ENCODE results near the gene HGD.
"Not testable (repeated sequence)": the region's sequence is repeated elsewhere in the genome, so short reads cannot be mapped to it uniquely, and the experiment has no call there.

Gene HGD

DNA sequence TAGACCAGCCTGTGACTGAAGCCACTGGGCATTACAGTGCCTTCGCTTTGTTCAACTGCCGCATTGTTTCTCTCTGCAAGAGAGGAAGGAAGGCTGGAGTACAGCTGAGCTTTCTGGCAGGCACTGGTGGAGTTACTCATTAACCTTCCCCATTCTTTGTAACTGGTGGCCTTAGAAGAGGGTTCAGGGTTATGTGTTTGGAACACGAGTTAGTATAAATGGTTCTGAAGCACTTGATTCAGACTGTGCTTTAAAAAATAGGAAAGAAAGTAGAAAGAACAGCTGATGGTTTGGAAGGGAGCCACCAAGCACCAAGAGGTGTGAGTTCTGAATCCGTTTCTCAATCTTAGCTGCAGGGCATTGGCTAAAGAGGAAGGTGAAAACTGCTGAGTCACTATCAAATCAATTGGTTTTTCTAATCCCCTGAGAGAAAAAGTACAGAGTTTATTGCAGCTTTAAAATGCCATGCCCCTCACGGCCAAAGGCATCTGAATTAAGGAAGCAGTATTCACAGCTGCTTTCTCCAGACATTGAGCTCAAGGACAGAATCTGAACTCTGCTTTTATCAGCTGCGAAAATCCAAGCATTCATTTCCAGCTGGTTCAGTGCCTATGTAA, 3.6 kb downstream of the HGD start:
- no peak for DNase-seq

DNA sequence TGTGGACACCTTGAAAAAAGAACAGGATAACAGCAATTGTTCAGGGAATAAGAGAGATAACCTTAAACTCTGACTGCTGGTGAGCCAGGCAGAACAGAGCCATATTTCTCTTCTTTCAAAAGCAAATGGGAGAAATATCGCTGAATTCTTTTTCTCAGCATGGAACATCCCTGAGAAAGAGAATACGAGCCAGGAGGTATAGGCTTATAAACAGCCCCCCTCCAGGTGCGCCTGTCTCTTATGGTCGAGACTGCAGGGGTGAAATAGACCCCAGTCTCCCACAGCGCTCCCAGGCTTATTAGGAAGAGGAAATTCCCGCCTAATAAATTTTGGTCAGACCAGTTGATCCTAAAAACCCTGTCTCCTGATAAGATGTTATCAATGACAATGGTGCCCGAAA, 4.8 kb downstream of the HGD start:
- DNase-seq: not testable (repeated sequence)

DNA sequence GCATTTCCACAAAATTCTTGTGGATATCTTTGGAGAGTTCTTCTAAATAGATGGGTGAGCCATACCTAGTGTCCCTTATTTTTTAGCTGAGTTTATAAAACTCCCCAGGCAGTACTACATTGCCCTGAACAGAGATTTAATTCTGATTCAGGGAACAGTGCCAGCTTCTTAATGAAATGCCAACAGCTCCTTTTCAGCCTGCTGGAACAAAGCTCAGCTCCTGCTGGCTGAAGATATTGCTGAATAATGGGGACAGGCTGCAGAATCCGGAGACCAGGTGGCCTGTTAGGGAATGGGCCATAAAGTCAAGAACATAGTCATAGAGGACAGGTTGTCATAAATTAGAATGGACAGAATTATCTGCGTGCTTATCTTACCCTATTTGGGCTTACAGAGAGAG, 8.9 kb downstream of the HGD start:
- no peak for DNase-seq

DNA sequence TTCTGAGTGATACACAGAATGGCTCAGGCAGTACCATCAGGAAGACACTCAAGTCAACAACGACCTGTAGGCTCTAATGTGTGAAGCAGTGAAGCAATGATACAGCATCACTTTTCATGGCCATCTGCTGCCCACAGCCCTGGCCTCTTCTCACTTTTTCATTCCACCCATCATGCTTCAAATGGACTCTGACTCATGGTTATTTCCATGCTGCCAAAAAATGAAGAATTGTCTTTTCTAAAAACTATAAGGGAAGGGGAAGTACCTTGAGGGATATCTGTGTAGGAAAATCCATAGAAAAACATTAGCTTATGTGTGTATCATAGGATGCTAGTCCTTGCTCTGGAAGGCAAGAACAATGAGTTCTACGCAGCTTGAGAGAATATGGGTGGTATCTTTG, 11.5 kb downstream of the HGD start:
- DNase-seq: no peak

DNA sequence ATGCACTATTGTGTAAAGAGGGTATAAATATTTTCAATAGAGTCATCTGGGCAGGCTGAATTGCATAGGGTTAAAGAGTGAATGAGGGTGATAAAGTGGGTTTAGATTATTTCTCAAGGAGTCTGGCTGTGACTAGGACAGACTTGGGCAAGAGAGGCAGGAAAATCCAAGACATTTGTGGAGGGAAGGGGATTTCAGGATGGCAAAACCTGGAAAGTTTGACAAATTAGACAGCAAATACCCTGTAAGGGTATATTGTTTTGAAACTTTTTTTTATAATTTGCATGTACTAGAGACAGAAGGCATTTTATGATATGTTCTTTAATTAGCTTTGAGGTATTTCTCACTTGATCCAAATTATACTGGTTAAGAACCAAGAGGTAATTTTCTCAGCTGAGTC, 17.1 kb downstream of the HGD start:
- no peak for DNase-seq

DNA sequence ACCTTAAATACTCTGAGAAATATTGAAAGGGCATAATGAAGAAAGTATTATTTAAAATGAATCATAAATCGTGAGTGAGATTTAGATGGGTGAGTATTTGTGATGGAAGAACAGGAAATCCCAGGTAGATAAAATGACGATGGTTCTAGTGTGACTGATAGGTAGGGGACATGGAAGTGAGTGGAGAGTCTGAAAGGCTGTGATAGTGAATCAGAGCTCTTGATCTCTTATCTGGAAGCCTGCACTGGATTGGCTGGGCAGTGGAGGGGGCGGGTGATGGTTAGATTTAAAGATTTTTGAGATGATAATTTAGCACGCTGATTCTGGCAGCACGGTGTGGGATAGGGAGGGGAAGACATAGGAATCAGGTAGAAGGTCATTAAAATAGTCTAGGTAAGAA, 20.1 kb downstream of the HGD start:
- no peak for DNase-seq

DNA sequence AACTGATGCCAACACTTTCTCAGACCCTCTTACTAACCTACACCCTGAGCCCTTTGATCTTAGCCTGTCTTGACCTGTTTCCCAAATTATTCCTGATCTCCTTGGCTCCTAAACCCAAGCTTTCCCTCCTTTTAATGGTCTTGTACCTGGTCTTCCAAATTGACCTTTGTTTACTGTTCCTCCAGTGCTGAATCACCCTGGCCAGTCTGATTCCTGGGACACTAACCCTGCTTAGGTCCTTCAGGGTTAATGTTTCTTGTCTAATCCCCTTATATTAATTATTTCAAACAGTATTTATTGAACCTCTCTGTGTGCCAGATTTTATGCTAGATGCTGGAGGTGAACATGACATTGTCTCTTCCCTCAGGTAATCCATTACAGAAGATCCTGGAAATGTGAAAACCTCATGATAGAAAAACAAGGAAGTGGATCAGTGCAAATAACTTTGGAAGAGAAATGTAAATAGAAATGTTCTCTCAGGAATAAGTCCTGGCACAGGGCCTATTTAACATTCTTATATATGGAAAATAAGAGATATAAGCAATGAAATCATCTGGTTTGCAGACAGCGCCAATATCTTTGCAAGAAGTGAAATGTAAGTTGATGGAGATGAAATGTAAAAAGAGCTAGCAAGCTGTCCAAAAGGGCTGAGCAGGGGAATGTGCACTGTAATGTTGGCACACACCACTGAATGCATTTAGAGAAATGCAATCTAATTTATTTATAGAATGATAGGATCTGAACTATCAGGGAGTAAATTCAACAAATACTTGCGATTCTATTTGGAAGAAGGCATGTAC, 20.7 kb downstream of the HGD start:
- DNase-seq: no peak

DNA sequence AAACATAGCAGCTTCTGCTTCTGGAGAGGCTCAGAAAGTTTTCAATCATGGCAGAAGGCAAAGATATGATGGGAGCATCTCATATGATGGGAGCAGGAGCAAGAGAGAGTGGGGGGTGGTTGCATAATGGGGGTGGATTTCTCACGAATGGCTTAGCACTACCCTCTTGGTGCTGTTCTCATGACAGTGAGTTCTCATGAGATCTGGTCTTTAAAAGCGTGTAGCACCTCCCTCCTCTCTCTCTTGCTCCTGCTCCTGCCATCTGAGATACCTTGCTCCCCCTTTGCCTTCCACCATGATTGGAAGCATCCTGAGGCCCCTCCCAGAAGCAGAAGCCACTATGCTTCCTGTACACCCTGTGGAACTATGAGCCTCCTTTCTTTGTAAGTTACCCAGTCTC, 22.2 kb downstream of the HGD start:
- DNase-seq: no peak

DNA sequence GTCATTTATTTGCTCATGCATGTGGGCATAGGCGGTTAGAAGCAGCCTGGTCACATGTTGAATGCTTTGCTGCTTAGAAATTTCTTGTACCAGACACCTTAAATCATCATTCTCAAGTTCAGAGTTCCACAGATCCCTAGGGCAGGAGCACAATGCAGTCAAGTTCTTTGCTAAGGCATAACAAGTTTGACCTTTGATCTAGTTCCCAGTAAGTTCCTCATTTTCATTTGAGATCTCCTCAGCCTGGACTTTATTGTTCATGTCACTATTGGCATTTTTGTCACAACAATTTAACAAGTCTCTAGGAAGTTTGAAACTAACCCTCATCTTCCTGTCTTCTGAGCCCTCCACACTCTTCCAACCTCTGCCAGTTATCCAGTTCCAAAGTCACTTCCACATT, 22.8 kb downstream of the HGD start:
- no peak for DNase-seq

DNA sequence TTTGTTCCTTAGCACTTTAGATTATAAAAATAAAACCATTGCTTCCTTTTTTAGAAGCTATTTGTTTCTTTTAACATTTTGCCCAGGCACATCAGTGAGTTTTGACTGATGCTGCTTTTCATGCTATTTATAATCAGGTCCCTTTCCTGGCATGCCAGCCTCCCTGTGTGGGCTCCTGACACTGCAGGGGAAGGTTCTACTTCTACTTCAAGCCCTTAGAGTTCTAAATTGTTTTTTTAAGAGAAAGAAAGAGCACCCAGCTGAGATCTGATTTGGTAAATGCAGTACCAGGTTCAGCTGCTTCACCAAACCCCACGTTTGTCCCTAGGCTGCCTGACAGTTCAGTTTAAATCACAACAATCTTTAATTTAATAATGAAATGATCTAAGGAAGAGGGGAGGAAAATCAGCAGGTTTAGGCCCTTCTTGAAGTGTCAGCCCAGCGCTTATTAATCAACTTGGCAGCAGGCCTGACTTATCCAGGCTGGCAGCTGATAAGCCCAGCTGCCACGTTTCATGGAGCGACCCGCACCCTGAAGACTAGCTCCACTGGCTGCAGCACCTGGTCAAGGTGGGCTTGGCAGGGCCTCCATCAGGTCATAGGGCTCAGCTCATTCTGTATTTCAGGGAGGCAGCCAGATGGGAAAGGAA, 29.0 kb downstream of the HGD start:
- no peak for DNase-seq

DNA sequence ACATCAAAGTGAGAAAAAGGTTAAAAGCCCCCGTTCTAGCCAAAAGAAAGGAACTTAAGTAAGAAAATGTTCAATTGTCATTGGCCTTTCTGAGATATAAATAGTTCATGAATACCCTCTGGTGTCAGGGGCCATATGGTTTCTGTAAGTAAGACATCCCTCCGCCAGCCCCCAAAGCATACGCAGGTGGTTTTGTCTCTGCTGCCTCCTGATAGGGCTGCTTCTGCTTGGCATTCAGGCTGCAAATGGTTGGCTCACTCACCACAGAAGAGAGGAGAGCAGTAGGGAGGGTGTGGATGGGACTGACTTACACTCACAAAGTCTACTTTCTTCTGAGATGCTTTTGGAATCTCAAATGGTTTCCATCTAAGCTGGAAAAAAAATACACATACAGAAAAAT, 29.8 kb downstream of the HGD start:
- no peak for DNase-seq

DNA sequence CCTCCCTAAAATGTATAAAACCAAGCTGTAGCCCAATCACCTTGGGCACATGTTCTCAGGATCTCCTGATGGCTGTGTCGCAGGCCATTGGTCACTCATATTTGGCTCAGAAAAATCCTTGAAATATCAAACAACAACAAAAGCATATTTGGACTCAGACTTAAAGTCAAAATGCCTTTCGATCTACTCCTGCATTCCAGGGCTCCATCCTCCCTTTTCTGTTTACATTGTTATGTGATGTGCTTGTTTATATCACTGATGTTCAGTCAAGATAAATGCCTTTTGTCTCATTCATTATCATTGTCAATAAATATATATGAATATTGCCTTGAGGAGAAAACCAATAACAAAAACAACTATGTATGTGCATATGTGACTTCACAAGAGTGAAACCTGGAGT, 31.7 kb downstream of the HGD start:
- no peak for DNase-seq

DNA sequence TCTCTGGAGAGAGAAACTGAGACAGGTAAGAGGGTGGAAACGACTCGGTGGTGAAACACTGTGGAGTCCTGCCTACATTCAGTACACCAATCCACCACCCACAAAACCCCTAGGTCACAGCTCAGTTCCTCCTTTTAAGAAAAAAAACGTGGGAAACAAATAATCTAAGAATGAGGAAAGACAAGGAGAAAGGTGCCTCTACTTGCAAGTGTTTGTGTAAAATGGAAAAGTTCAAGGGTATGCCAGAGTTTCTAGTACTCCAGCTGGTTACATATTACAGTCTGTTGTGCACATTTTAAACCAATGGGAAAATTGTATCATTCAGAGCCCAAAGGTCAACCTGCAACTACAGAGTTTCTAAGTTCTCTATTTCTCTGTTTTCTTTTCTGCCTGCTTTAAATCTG, 32.2 kb downstream of the HGD start:
- DNase-seq: no peak

DNA sequence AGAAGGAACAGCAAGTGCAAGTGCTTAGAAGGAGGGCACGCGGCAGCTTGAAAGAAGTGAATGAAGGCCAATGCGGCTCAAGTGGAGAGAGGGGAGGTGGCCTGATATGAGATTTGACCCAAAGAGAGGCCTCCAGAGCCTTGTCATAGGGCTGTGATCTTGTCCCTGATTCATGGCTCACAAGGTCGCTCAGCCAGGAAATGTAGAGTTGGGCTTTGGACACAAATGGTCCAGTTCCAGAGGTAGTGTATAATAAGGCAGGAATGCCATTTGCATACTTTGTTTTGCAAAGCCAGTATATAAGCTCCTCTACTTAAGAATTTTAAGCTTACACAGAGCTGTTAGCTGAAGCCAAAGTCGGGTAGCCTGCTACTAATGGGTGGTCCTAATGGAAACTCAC, 33.7 kb downstream of the HGD start:
- DNase-seq: no peak

DNA sequence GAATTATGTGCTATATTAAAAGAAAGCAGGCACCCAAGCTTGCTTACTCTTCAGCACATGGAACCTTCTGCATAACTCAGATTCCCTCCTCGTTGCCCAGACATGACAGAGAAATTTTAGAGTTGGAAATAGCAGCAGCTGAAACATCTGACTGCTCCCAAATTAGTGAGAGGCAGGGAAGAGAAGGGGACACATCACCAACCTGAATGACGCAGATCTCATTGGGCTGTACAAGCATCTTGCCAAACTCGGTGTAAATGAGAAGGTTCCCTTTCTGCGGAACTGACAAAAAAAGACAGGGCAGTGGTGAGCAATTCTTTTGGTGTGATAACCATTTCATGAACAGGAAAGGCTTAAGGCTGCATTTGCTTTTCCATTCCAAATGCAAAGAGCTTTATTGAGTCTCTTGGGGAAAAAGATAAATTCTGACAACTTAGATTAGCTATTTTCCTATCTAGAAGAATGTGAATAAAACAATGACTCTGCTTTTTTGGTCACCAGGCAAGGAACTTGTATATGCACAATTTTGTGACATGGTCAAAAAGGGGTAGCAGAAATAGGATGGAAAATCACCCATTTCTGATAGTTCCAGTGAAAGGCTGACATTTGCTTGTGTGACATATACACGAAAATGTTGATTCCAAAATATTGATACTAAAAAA, 35.1 kb downstream of the HGD start:
- DNase-seq: no peak

DNA sequence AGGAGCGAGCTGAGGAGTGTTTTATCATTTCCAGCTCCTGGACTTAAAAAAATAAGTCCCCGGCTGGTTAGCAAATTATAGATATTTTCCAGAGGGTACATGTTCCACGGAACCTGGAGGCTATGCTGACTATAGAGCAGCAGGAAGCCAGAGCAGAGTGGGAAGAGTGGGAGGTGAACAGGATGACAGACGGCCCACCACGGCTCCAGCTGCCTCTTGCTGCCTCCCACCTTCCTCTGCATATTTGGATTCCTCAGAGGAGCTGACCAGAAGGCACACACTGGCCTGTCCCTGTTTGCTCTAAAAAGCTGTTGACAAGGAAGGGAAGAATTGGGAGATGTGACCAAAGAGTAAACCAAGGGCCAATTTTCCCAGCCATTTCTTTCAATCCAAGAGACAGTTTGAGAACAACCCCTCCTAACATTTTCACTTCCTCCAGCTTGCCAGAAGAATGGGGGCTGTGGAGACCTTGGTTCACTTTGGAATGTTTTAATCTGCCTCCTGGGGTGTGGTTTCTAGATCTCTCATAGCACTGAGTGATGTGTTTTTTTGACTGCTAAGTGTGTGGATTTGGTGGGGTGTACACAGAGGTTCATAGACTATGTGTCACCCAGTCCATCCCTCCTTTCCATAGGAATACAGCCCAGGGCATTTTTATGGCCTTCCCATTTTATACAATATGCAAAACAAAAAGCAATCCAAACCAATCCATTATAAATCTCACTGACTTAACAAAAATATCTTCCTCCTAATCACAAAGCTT, 36.8 kb downstream of the HGD start:
- no peak for DNase-seq

DNA sequence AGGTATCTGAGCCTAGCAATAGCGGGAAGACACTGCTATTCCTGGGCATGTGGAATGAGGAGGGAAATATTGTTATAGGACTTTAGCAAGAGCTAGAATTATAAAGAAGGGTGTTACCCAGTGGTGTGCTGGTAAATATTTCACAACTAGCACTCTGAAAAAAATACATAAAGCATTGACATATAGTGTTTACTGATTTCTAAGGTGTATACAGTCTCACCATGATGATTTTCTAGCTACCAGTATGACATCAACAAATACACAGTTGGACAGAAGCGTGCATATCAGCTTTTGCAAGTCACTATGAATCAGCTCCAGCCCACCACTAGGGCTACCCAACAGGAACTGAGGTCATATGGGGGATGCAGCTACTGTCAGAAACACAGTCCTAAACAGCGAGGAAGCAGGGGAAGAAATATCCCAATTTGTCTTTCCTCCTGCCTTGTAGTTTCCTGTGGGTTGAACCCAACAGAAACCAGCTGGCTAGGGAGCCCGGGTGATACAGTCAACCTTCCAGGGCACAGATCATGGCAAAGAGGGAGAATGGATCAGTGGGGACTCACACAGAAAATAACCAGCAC, 39.6 kb downstream of the HGD start:
- no peak for DNase-seq

DNA sequence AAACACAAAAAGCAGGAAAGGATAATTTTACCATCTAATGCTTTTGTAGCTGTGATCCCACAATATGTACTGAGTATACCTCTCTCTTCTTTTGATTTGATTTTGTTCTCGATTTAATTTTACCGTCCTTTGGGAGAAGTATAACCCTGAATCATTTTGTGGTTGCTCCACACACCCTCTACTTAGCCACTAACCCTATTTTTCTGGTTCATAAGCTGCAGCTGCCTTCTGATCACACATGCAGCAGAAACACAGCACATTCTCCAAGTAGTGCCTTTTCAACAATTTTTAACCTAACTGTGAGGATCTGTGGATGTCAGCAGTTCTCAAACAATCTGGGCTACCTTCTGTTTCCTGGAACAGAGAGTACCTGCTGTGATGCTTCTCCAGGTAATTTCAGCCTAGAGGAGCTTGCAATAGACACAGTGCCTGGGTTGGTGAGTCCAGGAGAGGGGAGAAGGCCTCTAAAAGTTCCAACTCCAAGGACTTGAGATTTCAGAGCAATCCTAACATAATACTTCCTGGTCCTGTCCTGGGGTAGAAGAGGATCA, 40.3 kb downstream of the HGD start:
- no peak for DNase-seq

DNA sequence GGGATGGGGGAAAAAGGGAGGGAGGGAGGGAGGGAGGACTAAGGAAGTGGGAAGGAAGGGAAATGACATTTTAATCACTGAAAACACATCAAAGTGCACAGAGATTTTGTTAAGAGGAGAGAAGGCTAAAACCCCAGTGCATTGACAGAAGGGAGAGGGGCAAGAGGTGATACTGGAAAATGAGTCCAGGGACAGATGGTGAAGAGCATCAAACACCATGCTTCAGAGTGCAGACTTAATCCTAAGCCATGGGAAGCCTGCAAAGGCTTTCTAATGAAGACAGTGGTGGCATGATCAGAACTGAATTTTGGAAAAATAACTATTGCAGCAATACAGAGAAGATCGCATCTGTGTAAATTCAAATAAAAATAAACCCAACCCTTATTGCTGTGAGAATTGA, 41.8 kb downstream of the HGD start:
- DNase-seq: no peak

DNA sequence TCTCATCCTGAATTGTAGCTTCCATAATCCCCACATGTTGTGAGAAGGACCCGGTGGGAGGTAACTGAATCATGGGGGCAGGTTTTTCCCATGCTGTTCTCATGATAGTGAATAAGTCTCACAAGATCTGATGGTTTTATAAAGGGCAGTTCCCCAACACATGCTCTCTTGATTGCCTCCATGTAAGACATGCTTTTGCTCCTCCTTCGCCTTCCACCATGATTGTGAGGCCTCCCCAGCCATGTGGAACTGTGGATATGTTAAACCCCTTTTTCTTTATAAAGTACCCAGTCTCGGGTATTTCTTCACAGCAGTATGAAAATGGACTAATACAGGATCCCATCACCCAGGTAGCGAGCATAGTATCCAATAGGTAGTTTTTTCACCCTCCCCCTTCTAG, 43.2 kb downstream of the HGD start:
- DNase-seq: not testable (repeated sequence)

DNA sequence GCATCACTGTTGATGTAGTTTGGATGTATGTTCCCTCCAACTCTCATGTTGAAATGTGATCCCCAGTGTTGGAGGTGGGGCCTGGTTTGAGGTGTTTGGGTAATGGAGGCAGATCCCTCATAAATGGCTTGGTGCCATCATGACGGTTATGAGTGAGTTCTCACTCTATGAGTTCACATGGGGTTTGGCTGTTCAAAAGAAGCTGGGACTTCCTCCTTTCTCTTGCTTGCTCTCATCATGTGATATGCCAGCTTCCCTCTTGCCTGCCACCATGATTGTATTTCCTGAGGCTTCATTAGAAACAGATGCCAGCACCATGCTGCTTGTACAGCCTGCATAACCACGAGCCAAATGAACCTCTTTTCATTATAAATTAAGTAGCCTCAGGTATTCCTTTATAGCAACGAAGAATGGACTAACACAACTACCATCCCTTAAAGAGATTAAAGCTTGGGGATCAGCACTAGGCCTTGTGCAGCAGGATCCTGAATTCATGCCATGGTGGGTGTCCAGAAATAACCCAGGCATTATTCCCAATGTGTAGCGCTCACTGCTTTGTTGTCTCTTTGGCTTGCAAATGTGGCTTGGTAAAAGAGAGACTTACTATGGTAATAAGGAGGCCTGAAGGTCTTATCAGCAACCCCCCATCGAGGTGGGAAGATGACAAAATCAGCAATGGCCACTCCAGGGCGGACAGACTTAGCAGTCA, 44.0 kb downstream of the HGD start:
- DNase-seq: no peak
